MM.1S (cell line): ENCODE data around the gene SMOC2.

ENCODE experiments used
- DNase-seq: peaks from one replicate; pipeline ENCODE4 v3.0.0-alpha.2; 2015
- H2AFZ ChIP-seq: fragments of 300-600 bp; sonication (generic); 2 replicates; pipeline ENCODE4 v1.6.0; 2016; ENCODE audit warnings: antibody characterized with exemption, low read length
- H3F3A ChIP-seq: fragments of 300-600 bp; sonication (generic); 2 replicates; pipeline ENCODE4 v1.6.1; 2016; ENCODE audit warnings: mild to moderate bottlenecking, antibody characterized with exemption, low read length, moderate library complexity, mixed read lengths; ENCODE audit not compliant: insufficient read depth
- H3K27ac ChIP-seq: fragments of 300-600 bp; sonication (generic); 2 replicates; pipeline ENCODE4 v1.5.1; 2016; ENCODE audit warnings: mild to moderate bottlenecking, low read length
- H3K27me3 ChIP-seq: fragments of 300-600 bp; sonication (generic); replicated peaks from 2 replicates; pipeline ENCODE4 v1.6.0; 2016; ENCODE audit warnings: low read length; ENCODE audit not compliant: insufficient read depth
- H3K36me3 ChIP-seq: fragments of 300-600 bp; sonication (generic); replicated peaks from 2 replicates; pipeline ENCODE4 v1.6.1; 2016; ENCODE audit warnings: mild to moderate bottlenecking, low read length, mixed read lengths; ENCODE audit not compliant: insufficient read depth
- H3K4me1 ChIP-seq: fragments of 300-600 bp; sonication (generic); 2 replicates; pipeline ENCODE4 v1.6.1; 2016; ENCODE audit warnings: low read length, mixed read lengths
- H3K4me2 ChIP-seq: fragments of 300-600 bp; sonication (generic); 2 replicates; pipeline ENCODE4 v1.6.0; 2016; ENCODE audit warnings: low read depth, low read length
- H3K4me3 ChIP-seq: fragments of 300-600 bp; sonication (generic); 2 replicates; pipeline ENCODE4 v1.5.1; 2016; ENCODE audit warnings: low read length, mixed read lengths
- H3K79me2 ChIP-seq: fragments of 300-600 bp; sonication (generic); 2 replicates; pipeline ENCODE4 v1.6.1; 2016; ENCODE audit warnings: mixed run types, low read length, mixed read lengths
- H3K9ac ChIP-seq: fragments of 300-600 bp; sonication (generic); 2 replicates; pipeline ENCODE4 v1.6.1; 2016; ENCODE audit warnings: low read length, mixed read lengths
- H3K9me2 ChIP-seq: fragments of 300-600 bp; sonication (generic); replicated peaks from 2 replicates; pipeline ENCODE4 v1.6.1; 2016; ENCODE audit warnings: mild to moderate bottlenecking, low read length, mixed read lengths; ENCODE audit not compliant: insufficient read depth
- H3K9me3 ChIP-seq: fragments of 300-600 bp; sonication (generic); replicated peaks from 2 replicates; pipeline ENCODE4 v1.6.1; 2016; ENCODE audit warnings: mild to moderate bottlenecking, low read length, mixed read lengths; ENCODE audit not compliant: insufficient read depth
- H4K20me1 ChIP-seq: fragments of 300-600 bp; sonication (generic); 2 replicates; pipeline ENCODE4 v1.6.1; 2016; ENCODE audit warnings: mild to moderate bottlenecking, low read length, moderate library complexity, mixed read lengths; ENCODE audit not compliant: insufficient read depth
- CTCF ChIP-seq: fragments of 300-600 bp; sonication (generic); IDR thresholded peaks from 2 replicates; pipeline ENCODE4 v1.5.1; 2016; ENCODE audit warnings: antibody characterized with exemption, low read length, mixed read lengths
- EZH2 ChIP-seq: fragments of 300-600 bp; sonication (generic); optimal IDR thresholded peaks from 2 replicates; pipeline ENCODE3; 2017; ENCODE audit warnings: low read depth, mild to moderate bottlenecking, antibody characterized with exemption, low read length, mixed read lengths
- EZH2phosphoT487 ChIP-seq: fragments of 300-600 bp; sonication (generic); IDR thresholded peaks from 2 replicates; pipeline ENCODE4 v1.6.1; 2018; ENCODE audit warnings: antibody characterized with exemption, low read length

SMOC2 gene

GRCh38 chr6:168468045-168468444 is 27.1 kb downstream of the SMOC2 start:
- no peaks in the 10 kb centered on the region for H3K9me3 ChIP-seq
- no peak overlapping the region for H3K4me3 ChIP-seq
- no peaks in the 10 kb centered on the region for H3K79me2 ChIP-seq
- H3K9me2 ChIP-seq = no peaks in the 10 kb centered on the region
- TF ChIP-seq EZH2 (no peak), CTCF (no peak), EZH2phosphoT487 (no peak)
- DNase-seq = no peak
- H3K4me2 ChIP-seq = no peak overlapping the region
- H3K27me3 ChIP-seq = no peaks in the 10 kb centered on the region
- no peak overlapping the region for H3K9ac ChIP-seq
- no peak overlapping the region for H3K27ac ChIP-seq
- H2AFZ ChIP-seq = no peak overlapping the region
- H3K36me3 ChIP-seq = no peaks in the 10 kb centered on the region
- H4K20me1 ChIP-seq = no peaks in the 10 kb centered on the region
- H3F3A ChIP-seq = no peaks in the 10 kb centered on the region
- H3K4me1 ChIP-seq = no peaks in the 10 kb centered on the region

GRCh38 chr6:168469521-168469920 is 28.5 kb downstream of the SMOC2 start:
- Histone ChIP-seq H3K4me3 (no peak overlapping the region), H3K4me2 (no peak overlapping the region), H3K9ac (no peak overlapping the region)

GRCh38 chr6:168469926-168470325 is 28.9 kb downstream of the SMOC2 start:
- Histone ChIP-seq H4K20me1 (no peaks in the 10 kb centered on the region), H3K36me3 (no peaks in the 10 kb centered on the region), H3K9ac (no peak overlapping the region), H3K9me2 (no peaks in the 10 kb centered on the region), H3K4me3 (no peak overlapping the region), H2AFZ (no peak overlapping the region), H3K9me3 (no peaks in the 10 kb centered on the region), H3K27ac (no peak overlapping the region), H3F3A (no peaks in the 10 kb centered on the region), H3K27me3 (no peaks in the 10 kb centered on the region), H3K4me1 (no peaks in the 10 kb centered on the region), H3K79me2 (no peaks in the 10 kb centered on the region), H3K4me2 (no peak overlapping the region)
- TF ChIP-seq EZH2 (no peak), EZH2phosphoT487 (no peak)
- no peak for DNase-seq

More at GRCh38 chr6:168469521-168469920, 28.5 kb downstream of the SMOC2 start:
- Histone ChIP-seq H3F3A (no peaks in the 10 kb centered on the region), H4K20me1 (no peaks in the 10 kb centered on the region), H3K27ac (no peak overlapping the region), H3K9me3 (no peaks in the 10 kb centered on the region), H2AFZ (no peak overlapping the region), H3K4me1 (no peaks in the 10 kb centered on the region), H3K9me2 (no peaks in the 10 kb centered on the region), H3K79me2 (no peaks in the 10 kb centered on the region), H3K27me3 (no peaks in the 10 kb centered on the region), H3K36me3 (no peaks in the 10 kb centered on the region)
- no peak for TF ChIP-seq EZH2
- TF ChIP-seq EZH2phosphoT487 = no peak
- TF ChIP-seq CTCF = no peak
- no peak for DNase-seq

GRCh38 chr6:168472363-168472762 is 31.4 kb downstream of the SMOC2 start:
- no peaks in the 10 kb centered on the region for H3K27me3 ChIP-seq
- no peak overlapping the region for H3K27ac ChIP-seq
- no peak for DNase-seq
- H3K4me3 ChIP-seq = no peak overlapping the region
- no peak overlapping the region for H3K9ac ChIP-seq
- H3K36me3 ChIP-seq = no peaks in the 10 kb centered on the region
- no peak for TF ChIP-seq CTCF
- TF ChIP-seq EZH2phosphoT487 = no peak
- no peak for TF ChIP-seq EZH2
- H3F3A ChIP-seq = no peaks in the 10 kb centered on the region
- no peaks in the 10 kb centered on the region for H3K4me1 ChIP-seq
- no peak overlapping the region for H2AFZ ChIP-seq
- H3K79me2 ChIP-seq = no peaks in the 10 kb centered on the region
- no peak overlapping the region for H3K4me2 ChIP-seq
- no peaks in the 10 kb centered on the region for H4K20me1 ChIP-seq
- H3K9me3 ChIP-seq = no peaks in the 10 kb centered on the region
- no peaks in the 10 kb centered on the region for H3K9me2 ChIP-seq
